ENCODE data around the gene TTC39A. TPM values are rescaled to one million over a fixed set of nuclear protein-coding genes. Genes with fewer than 3 reads are reported as not detected.

Gene TTC39A
- total RNA-seq, 1 experiment from 2014 or later = 15.4 TPM

- Histone ChIP-seq H3K27ac (ENCODE audit: low read depth, low read length) (no peak overlapping the region), H3K4me1 (ENCODE audit: control insufficient read depth in 1 of 2, insufficient read depth in 2 of 2, low read length in 2 of 2) (peaks cover 14 to 24% of the 10 kb centered on the region in 2 experiments), H3K4me2 (ENCODE audit: low read length) (no peak overlapping the region), H3K4me3 (replicated peaks in 1 of 2; ENCODE audit: low read depth in 1 of 2, low read length in 2 of 2) (no peak overlapping the region), H3K9me2 (ENCODE audit: insufficient read depth) (no peaks in the 10 kb centered on the region), H3K79me2 (ENCODE audit: insufficient read depth, low read length) (no peaks in the 10 kb centered on the region), H3K9ac (ENCODE audit: low read length) (no peak overlapping the region), H4K20me1 (ENCODE audit: insufficient read depth) (no peaks in the 10 kb centered on the region), H2AFZ (ENCODE audit: low read depth, low read length, poor library complexity, severe bottlenecking) (no peak overlapping the region), H3K27me3 (ENCODE audit: insufficient read depth, low read length) (no peaks in the 10 kb centered on the region), H3K9me3 (ENCODE audit: control insufficient read depth in 1 of 2, insufficient read depth in 1 of 2, low read depth in 1 of 2, low read length in 2 of 2) (no peaks in the 10 kb centered on the region), H3K36me3 (ENCODE audit: control insufficient read depth in 1 of 2, insufficient read depth in 2 of 2, low read length in 2 of 2) (no peaks in the 10 kb centered on the region)
- ChIA-PET RAD21 (ENCODE audit: low non-redundant PET in 1 of 2, low total read pairs in 2 of 2, uncharacterized antibody in 2 of 2, unreplicated experiment in 2 of 2) (no interaction called here), CTCF (no interaction called here), POLR2A (interaction anchor here (1.6 kb wide), 1 partner anchor 14 kb away, joined by 3 read pairs; no protein-coding TSS in a partner anchor)
- ATAC-seq = no peak
- intact Hi-C loops (cut with micrococcal nuclease) = no loop called here
- no peak for DNase-seq (ENCODE audit: low read depth, low spot score)
- no TSS peak for BruUV-seq (replicated peaks)
- TF ChIP-seq ATF3 (IDR thresholded peaks at IDR 0.05) (no peak), FOSL1 (IDR thresholded peaks at IDR 0.05; ENCODE audit: low read depth) (no peak), CBX3 (IDR thresholded peaks at IDR 0.05; ENCODE audit: low read depth) (no peak), TCF7L2 (IDR thresholded peaks at IDR 0.05; ENCODE audit: borderline replicate concordance, extremely low read depth, insufficient read depth, insufficient read length) (no peak), EZH2phosphoT487 (IDR thresholded peaks at IDR 0.05; ENCODE audit: borderline replicate concordance) (no peak), ZFX (IDR thresholded peaks at IDR 0.05) (no peak), CEBPB (IDR thresholded peaks at IDR 0.05; ENCODE audit: low read depth) (no peak), SRF (IDR thresholded peaks at IDR 0.05; ENCODE audit: low read depth) (no peak), RAD21 (IDR thresholded peaks at IDR 0.05; ENCODE audit: low read depth) (no peak), JUND (IDR thresholded peaks at IDR 0.05) (no peak), SIN3A (IDR thresholded peaks at IDR 0.05; ENCODE audit: low read depth) (no peak), SP1 (IDR thresholded peaks at IDR 0.05; ENCODE audit: low read depth) (no peak), POLR2AphosphoS5 (IDR thresholded peaks at IDR 0.05; ENCODE audit: low read depth, low read length) (no peak), ELF1 (IDR thresholded peaks at IDR 0.05; ENCODE audit: borderline replicate concordance, low read depth) (no peak), ZNF274 (IDR thresholded peaks at IDR 0.05; ENCODE audit: low read depth, low read length) (no peak), YY1 (IDR thresholded peaks at IDR 0.05; ENCODE audit: extremely low read depth, insufficient replicate concordance, low read depth, low read length) (no peak), POLR2A (IDR thresholded peaks at IDR 0.05; ENCODE audit: borderline replicate concordance, extremely low read depth, insufficient read depth, insufficient read length) (no peak)
- TF ChIP-seq, protein P1, sequence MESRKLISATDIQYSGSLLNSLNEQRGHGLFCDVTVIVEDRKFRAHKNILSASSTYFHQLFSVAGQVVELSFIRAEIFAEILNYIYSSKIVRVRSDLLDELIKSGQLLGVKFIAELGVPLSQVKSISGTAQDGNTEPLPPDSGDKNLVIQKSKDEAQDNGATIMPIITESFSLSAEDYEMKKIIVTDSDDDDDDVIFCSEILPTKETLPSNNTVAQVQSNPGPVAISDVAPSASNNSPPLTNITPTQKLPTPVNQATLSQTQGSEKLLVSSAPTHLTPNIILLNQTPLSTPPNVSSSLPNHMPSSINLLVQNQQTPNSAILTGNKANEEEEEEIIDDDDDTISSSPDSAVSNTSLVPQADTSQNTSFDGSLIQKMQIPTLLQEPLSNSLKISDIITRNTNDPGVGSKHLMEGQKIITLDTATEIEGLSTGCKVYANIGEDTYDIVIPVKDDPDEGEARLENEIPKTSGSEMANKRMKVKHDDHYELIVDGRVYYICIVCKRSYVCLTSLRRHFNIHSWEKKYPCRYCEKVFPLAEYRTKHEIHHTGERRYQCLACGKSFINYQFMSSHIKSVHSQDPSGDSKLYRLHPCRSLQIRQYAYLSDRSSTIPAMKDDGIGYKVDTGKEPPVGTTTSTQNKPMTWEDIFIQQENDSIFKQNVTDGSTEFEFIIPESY (IDR thresholded peaks at IDR 0.05; ENCODE audit: extremely low read depth, insufficient replicate concordance, low read length) = no peak
- TF ChIP-seq, protein P2, sequence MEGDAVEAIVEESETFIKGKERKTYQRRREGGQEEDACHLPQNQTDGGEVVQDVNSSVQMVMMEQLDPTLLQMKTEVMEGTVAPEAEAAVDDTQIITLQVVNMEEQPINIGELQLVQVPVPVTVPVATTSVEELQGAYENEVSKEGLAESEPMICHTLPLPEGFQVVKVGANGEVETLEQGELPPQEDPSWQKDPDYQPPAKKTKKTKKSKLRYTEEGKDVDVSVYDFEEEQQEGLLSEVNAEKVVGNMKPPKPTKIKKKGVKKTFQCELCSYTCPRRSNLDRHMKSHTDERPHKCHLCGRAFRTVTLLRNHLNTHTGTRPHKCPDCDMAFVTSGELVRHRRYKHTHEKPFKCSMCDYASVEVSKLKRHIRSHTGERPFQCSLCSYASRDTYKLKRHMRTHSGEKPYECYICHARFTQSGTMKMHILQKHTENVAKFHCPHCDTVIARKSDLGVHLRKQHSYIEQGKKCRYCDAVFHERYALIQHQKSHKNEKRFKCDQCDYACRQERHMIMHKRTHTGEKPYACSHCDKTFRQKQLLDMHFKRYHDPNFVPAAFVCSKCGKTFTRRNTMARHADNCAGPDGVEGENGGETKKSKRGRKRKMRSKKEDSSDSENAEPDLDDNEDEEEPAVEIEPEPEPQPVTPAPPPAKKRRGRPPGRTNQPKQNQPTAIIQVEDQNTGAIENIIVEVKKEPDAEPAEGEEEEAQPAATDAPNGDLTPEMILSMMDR (IDR thresholded peaks at IDR 0.05 in 2 of 3, conservative IDR thresholded peaks at IDR 0.05 in 1 of 3; ENCODE audit: borderline replicate concordance in 1 of 3, insufficient read depth in 1 of 3, low read depth in 2 of 3, low read length in 2 of 3) = no peak
Observed at GRCh38 chr1:51317798-51318197, 12.6 kb downstream of the TTC39A start.
